Osteocyte (in vitro differentiated cells): ENCODE results near the gene SPATS2L. TPM values are rescaled to one million over a fixed set of nuclear protein-coding genes. Genes with fewer than 3 reads are reported as not detected.
A peak's percentile ranks its signal among the peaks of the same experiment; 100 is the strongest.

Source experiments
- DNase-seq: peaks from one replicate; pipeline ENCODE4 v3.0.0; 2021; ENCODE audit warnings: mixed read lengths; ENCODE audit not compliant: unreplicated experiment; ENCODE audit errors: extremely low spot score
- H3K27ac Mint-ChIP-seq: one replicate; pipeline ENCODE4 v1.8.0; 2021; ENCODE audit warnings: mild to moderate bottlenecking, mixed read lengths; ENCODE audit not compliant: unreplicated experiment
- H3K27me3 Mint-ChIP-seq: one replicate; pipeline ENCODE4 v1.8.0; 2021; ENCODE audit warnings: mixed read lengths; ENCODE audit not compliant: unreplicated experiment
- H3K36me3 Mint-ChIP-seq: one replicate; pipeline ENCODE4 v1.8.0; 2021; ENCODE audit warnings: mixed read lengths; ENCODE audit not compliant: unreplicated experiment
- H3K4me1 Mint-ChIP-seq: one replicate; pipeline ENCODE4 v1.8.0; 2021; ENCODE audit warnings: mixed read lengths; ENCODE audit not compliant: unreplicated experiment
- H3K4me3 Mint-ChIP-seq: one replicate; pipeline ENCODE4 v1.8.0; 2021; ENCODE audit warnings: mild to moderate bottlenecking, moderate library complexity, mixed read lengths; ENCODE audit not compliant: unreplicated experiment
- H3K9me3 Mint-ChIP-seq: one replicate; pipeline ENCODE4 v1.8.0; 2021; ENCODE audit warnings: mixed read lengths; ENCODE audit not compliant: unreplicated experiment
- total RNA-seq: library from RNA; stranded (reverse); gene quantifications from 2 replicates; pipeline ENCODE4 v1.2.1, GENCODE V29; 2021
- TF ChIP-seq, protein P1 (sequence below): fragments of 200-600 bp; sonication (generic); IDR thresholded peaks from 2 replicates; pipeline ENCODE4 v1.5.0; 2021; ENCODE audit warnings: antibody characterized with exemption, mild to moderate bottlenecking, moderate library complexity

The SPATS2L gene
- total RNA-seq, 1 donor from 2014 or later: 152 TPM

DNA sequence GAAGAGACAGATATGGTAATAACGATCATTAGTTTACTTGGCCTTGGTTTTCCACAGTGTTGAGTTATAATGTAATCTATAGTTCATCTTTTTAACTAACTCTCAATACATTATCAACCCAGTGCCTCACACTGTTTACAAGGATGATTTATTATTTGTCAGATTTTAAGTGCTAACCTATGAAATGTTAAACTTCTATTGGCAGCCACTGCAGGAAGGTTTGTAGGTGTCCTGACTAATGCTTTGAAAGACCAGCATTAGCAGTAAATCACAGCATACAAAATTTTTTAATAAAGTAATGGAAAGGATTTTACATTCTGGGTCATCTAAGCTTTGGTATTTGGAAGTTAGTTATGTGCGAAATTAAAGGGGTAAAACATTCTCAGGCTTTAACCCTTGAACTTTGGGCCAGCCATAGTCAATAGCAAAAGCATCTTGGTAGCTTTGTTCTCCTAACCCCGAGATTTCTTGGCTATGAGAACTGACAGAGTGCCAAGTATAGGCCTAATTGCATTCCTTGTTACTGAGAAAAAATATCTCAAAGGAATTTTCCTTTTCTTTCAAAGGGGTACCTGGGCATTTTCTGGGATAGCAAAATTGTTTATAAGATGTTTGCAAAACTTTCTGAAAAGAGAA, 30.6 kb downstream of the SPATS2L start:
- peaks cover 8% of the 10 kb centered on the region for H3K36me3 Mint-ChIP-seq
- DNase-seq: no peak
- H3K27me3 Mint-ChIP-seq: no peaks in the 10 kb centered on the region
- H3K4me3 Mint-ChIP-seq: no peak overlapping the region
- peaks cover 59% of the 10 kb centered on the region for H3K4me1 Mint-ChIP-seq
- TF ChIP-seq, protein P1, sequence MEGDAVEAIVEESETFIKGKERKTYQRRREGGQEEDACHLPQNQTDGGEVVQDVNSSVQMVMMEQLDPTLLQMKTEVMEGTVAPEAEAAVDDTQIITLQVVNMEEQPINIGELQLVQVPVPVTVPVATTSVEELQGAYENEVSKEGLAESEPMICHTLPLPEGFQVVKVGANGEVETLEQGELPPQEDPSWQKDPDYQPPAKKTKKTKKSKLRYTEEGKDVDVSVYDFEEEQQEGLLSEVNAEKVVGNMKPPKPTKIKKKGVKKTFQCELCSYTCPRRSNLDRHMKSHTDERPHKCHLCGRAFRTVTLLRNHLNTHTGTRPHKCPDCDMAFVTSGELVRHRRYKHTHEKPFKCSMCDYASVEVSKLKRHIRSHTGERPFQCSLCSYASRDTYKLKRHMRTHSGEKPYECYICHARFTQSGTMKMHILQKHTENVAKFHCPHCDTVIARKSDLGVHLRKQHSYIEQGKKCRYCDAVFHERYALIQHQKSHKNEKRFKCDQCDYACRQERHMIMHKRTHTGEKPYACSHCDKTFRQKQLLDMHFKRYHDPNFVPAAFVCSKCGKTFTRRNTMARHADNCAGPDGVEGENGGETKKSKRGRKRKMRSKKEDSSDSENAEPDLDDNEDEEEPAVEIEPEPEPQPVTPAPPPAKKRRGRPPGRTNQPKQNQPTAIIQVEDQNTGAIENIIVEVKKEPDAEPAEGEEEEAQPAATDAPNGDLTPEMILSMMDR: no peak
- H3K27ac Mint-ChIP-seq: no peak overlapping the region
- H3K9me3 Mint-ChIP-seq: no peaks in the 10 kb centered on the region

GRCh38 chr2:200337621-200338020, 31.1 kb downstream of the SPATS2L start:
- Mint-ChIP-seq H3K27ac (no peak overlapping the region), H3K36me3 (peaks cover 8% of the 10 kb centered on the region), H3K4me3 (no peak overlapping the region), H3K4me1 (peaks cover 63% of the 10 kb centered on the region), H3K27me3 (no peaks in the 10 kb centered on the region), H3K9me3 (no peaks in the 10 kb centered on the region)
- TF ChIP-seq, protein P1: no peak
- no peak for DNase-seq

DNA sequence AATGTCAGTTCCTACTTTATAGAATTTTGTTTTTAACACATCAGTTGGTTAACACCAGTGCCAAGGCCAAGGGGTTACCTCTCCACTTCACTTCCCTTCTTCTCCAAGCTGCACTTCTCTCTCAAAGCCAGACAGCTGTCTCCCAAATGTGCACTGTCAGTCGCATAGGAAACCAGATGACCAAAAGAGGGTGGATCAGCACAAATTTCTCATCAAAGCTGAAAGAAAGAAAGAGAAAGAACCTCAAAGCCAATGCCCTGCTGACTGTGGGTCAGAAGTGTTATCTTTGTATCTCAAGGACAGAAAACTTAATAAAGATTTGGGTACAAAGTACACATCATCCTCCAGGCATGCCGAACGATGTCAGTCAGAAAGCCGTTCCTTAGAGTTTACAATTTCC, 32.2 kb downstream of the SPATS2L start:
- Mint-ChIP-seq H3K9me3 (no peaks in the 10 kb centered on the region), H3K36me3 (peaks cover 5% of the 10 kb centered on the region), H3K27me3 (no peaks in the 10 kb centered on the region), H3K4me3 (no peak overlapping the region), H3K4me1 (peaks cover 66% of the 10 kb centered on the region), H3K27ac (peak overlapping the region; percentile 13)
- TF ChIP-seq, protein P1: no peak
- no peak for DNase-seq

DNA sequence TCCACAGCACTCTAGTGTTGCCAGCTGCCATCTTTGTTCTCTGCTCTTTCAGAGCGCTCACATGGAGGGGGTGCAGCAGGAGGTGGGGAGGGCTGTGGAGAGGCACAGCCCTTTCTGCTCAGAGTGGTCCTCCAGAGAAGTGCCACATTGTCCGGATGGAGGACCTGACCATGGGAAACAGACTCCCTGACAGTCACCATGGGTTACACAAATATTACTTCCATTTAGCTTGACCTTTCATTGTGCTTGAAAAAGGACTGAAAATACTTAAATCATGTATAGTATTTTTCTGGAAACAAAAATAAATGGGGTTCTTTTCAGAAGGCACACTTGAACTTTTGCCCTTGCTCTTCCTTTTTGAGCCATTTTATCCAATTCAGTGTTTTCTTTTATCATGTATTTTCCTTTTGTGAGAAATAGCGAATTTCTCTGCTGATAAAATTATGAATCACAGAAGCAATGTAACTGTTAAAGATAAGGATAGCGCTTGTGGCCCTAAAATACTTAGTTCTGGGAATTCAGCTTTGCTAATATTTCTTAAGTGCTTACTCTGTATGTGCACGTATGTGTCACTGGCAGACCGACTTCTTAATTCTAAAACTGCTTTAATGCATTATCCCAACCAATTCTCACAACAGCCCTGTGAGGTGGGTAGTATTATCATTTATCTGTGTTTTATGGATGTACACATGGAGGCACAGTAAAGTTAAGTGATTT, 34.2 kb downstream of the SPATS2L start:
- DNase-seq: no peak
- H3K36me3 Mint-ChIP-seq: no peaks in the 10 kb centered on the region
- no peaks in the 10 kb centered on the region for H3K27me3 Mint-ChIP-seq
- peak overlapping the region; percentile 61 for H3K27ac Mint-ChIP-seq
- H3K4me3 Mint-ChIP-seq: no peak overlapping the region
- H3K9me3 Mint-ChIP-seq: no peaks in the 10 kb centered on the region
- TF ChIP-seq, protein P1: no peak
- peaks cover 67% of the 10 kb centered on the region for H3K4me1 Mint-ChIP-seq

DNA sequence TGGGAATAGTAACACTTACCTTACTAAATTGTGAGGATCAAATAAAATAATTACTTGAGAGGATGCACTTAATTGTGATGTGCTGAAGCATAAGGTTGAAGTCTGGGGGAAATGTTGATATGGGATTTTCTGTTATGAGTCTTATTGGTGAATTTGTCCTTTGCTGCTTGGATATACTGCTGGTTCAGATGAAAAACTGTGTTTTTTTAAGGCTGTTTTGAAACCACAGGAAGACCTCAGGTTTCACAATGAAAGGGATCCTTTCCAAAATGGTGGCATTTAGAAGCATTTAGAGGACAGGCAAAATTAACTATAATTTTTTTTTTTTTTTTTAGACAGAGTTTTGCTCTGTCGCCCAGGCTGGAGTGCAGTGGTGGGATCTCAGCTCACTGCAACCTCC, 34.9 kb downstream of the SPATS2L start:
- Mint-ChIP-seq H3K9me3 (no peaks in the 10 kb centered on the region), H3K4me1 (peaks cover 68% of the 10 kb centered on the region)

More for the DNA sequence above, 34.9 kb downstream of the SPATS2L start:
- DNase-seq: no peak
- H3K27ac Mint-ChIP-seq: no peak overlapping the region
- TF ChIP-seq, protein P1: no peak
- no peaks in the 10 kb centered on the region for H3K27me3 Mint-ChIP-seq
- H3K4me3 Mint-ChIP-seq: no peak overlapping the region
- no peaks in the 10 kb centered on the region for H3K36me3 Mint-ChIP-seq
